HG03066 (cell line): ENCODE results near the gene ZNF330.
"Not testable (repeated sequence)": the region's sequence is repeated elsewhere in the genome, so short reads cannot be mapped to it uniquely, and the experiment has no call there.

Experiments used
- ATAC-seq: cut with Tn5 transposase; IDR thresholded peaks from one replicate; pipeline ENCODE4 v1.9.1; 2021; ENCODE audit warnings: low read depth; ENCODE audit not compliant: unreplicated experiment

Gene ZNF330

GRCh38 chr4:141220691-141221659, at the start of gene ZNF330:
Gene ZNF330 (plus strand): TSS chr4:141220895. CDS start chr4:141222372, 1,477 bp downstream.
- ATAC-seq: peak; percentile 86

GRCh38 chr4:141174457-141174856, 46.2 kb upstream of the ZNF330 start:
- ATAC-seq: no peak

- no peak for ATAC-seq
Measured at GRCh38 chr4:141177171-141177570, 43.5 kb upstream of the ZNF330 start.

GRCh38 chr4:141179474-141180373, 41.0 kb upstream of the ZNF330 start:
- no peak for ATAC-seq

- ATAC-seq: no peak
Measured at GRCh38 chr4:141180991-141181761, 39.5 kb upstream of the ZNF330 start.

- ATAC-seq: not testable (repeated sequence)
Measured at GRCh38 chr4:141183491-141183890, 37.2 kb upstream of the ZNF330 start.

GRCh38 chr4:141192564-141192963, 28.1 kb upstream of the ZNF330 start:
- ATAC-seq: no peak

GRCh38 chr4:141193516-141194034, 27.1 kb upstream of the ZNF330 start:
- no peak for ATAC-seq

GRCh38 chr4:141195095-141195707, 25.5 kb upstream of the ZNF330 start:
- ATAC-seq: no peak

- no peak for ATAC-seq
Measured at GRCh38 chr4:141196227-141196933, 24.3 kb upstream of the ZNF330 start.

- no peak for ATAC-seq
Measured at GRCh38 chr4:141207961-141208360, 12.7 kb upstream of the ZNF330 start.

- no peak for ATAC-seq
Measured at GRCh38 chr4:141210168-141210567, 10.5 kb upstream of the ZNF330 start.

- no peak for ATAC-seq
Measured at GRCh38 chr4:141213550-141213991, 7.1 kb upstream of the ZNF330 start.

GRCh38 chr4:141215030-141215429, 5.7 kb upstream of the ZNF330 start:
- no peak for ATAC-seq

GRCh38 chr4:141216002-141216761, 4.5 kb upstream of the ZNF330 start:
- no peak for ATAC-seq

GRCh38 chr4:141220271-141220670, 424 bp upstream of the ZNF330 start:
- ATAC-seq: peak; percentile 7

GRCh38 chr4:141223418-141223817, 2.7 kb downstream of the ZNF330 start:
- ATAC-seq: no peak

- ATAC-seq: not testable (repeated sequence)
Measured at GRCh38 chr4:141227280-141227679, 6.6 kb downstream of the ZNF330 start.
